Vagina (tissue), 2 donors: ENCODE measurements around the gene SVEP1. TPM values are rescaled to one million over a fixed set of nuclear protein-coding genes. Genes with fewer than 3 reads are reported as not detected.

Experiments
- DNase-seq, 2 donors: peaks; one replicate each; pipeline ENCODE4 v3.0.0-alpha.2; 2017; ENCODE audit errors: extremely low spot score in 2 of 2
- H3K27ac ChIP-seq: fragments of 200-600 bp; sonication (generic); one replicate; pipeline ENCODE4 v1.5.1; 2019
- H3K27me3 ChIP-seq: fragments of 200-600 bp; sonication (generic); one replicate; pipeline ENCODE4 v1.5.1; 2019
- H3K36me3 ChIP-seq, 2 donors: fragments of 200-600 bp; sonication (generic); one replicate each; pipeline ENCODE4 v1.5.1; 2017 to 2019
- H3K4me1 ChIP-seq: fragments of 200-600 bp; sonication (generic); one replicate; pipeline ENCODE4 v1.5.1; 2019
- H3K4me3 ChIP-seq, 2 donors: fragments of 200-600 bp; sonication (generic); 1 replicate in 1 of 2; 2 replicates in 1 of 2; pipeline ENCODE4 v1.5.1; 2016 to 2019
- H3K9me3 ChIP-seq: fragments of 200-600 bp; sonication (generic); one replicate; pipeline ENCODE4 v1.5.1; 2019
- POLR2A ChIP-seq, 2 donors: fragments of 450-650 bp; IDR thresholded peaks; one replicate each; pipeline ENCODE4 v1.6.1; 2017; ENCODE audit warnings: antibody characterized with exemption in 2 of 2, mild to moderate bottlenecking in 2 of 2, moderate library complexity in 2 of 2
- intact Hi-C: fragments of 100-400 bp; cut with DNase I; formaldehyde crosslinking; loops from one replicate; pipeline ENCODE4 v1.15.1; 2023
- small RNA-seq: library from RNA; depleted of rRNA; stranded (forward); fragments of <200 nt; gene quantifications from one replicate; pipeline ENCODE3, GENCODE V24; 2016
- total RNA-seq: library from RNA; depleted of rRNA; stranded (reverse); fragments of >200 nt; gene quantifications from one replicate; pipeline ENCODE4 v1.2.3, GENCODE V29; 2016

The SVEP1 gene
- total RNA-seq, 1 donor from 2014 or later, result 84.5 TPM

- no peaks in the 10 kb centered on the region for H3K36me3 ChIP-seq
- peaks cover 3% of the 10 kb centered on the region for H3K4me1 ChIP-seq
- H3K4me3 ChIP-seq, result no peak overlapping the region
- no peaks in the 10 kb centered on the region for H3K27me3 ChIP-seq
- intact Hi-C loops, result no loop called here
- no peak overlapping the region for H3K27ac ChIP-seq
- no peaks in the 10 kb centered on the region for H3K9me3 ChIP-seq
- TF ChIP-seq POLR2A (IDR thresholded peaks at IDR 0.05), result no peak
- DNase-seq, result no peak
Measured at GRCh38 chr9:110316261-110317075, 263.1 kb downstream of the SVEP1 start.

Small RNA genes within 50 kb of the gene (small RNA-seq; reads per million reads assigned to genes)
- not detected for gene RNU6-1039P

Other genes with a start within 250 kb of the SVEP1 start
- not detected for gene TXNDC8, start 241.9 kb downstream of the SVEP1 start, total RNA-seq
- not detected for gene MUSK, start 89.0 kb upstream of the SVEP1 start, total RNA-seq